H54 (cell line): Measurements from ENCODE around the gene ZNF587.
"Not testable (repeated sequence)": the region's sequence is repeated elsewhere in the genome, so short reads cannot be mapped to it uniquely, and the experiment has no call there.

Experiments
- DNase-seq: peaks from one replicate; pipeline ENCODE4 v3.0.0; 2011; ENCODE audit warnings: low spot score, mixed read lengths; ENCODE audit not compliant: insufficient read length
- FAIRE-seq: peaks from 3 replicates; lab custom pipeline; 2011; peaks lifted over from hg19 to GRCh38; lab: Jason Lieb, UNC
- POLR2A ChIP-seq: IDR thresholded peaks from 2 replicates; pipeline ENCODE4 v1.6.1; 2011; ENCODE audit warnings: low read depth, mild to moderate bottlenecking, low read length

The ZNF587 gene

DNA sequence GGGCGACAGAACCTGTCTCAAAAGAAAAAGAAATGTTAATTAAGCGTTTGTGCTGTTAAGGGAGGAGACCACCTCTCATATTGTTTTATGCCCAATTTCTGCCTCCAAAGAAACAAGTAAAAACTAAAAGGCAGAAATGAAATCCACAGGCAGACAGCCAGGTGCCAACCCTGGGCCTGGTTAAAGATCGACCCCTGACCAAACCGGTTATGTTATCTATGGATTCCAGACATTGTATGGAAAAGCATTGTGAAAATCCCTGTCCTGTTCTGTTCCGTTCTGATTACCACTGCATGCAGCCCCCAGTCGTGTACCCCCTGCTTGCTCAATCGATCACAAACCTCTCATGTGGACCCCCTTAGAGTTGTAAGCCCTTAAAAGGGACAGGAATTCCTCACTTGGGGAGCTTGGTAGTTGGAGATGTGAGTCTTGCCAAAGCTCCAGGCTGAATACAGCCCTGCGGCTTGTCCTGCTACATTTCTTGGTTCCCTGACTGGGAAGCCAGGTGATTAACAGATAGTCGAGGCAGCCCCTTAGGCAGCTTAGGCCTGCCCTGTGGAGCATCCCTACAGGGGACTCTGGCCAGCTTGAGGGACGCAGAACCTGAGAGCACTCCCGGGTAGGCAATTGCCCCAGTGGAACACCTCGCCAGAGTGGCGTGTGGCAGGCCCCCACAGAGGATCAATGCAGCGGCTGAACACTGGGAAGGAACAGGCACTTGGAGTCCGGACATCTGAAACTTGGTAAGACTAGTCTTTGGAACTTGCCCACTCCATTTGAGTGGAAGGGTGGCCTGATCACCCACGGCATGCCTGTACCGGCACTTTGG is 34.2 kb upstream of the ZNF587 start:
- DNase-seq: no peak
- TF ChIP-seq POLR2A: no peak
- FAIRE-seq: no peak

GRCh38 chr19:57816652-57817051 is 33.0 kb upstream of the ZNF587 start:
- no peak for FAIRE-seq

DNA sequence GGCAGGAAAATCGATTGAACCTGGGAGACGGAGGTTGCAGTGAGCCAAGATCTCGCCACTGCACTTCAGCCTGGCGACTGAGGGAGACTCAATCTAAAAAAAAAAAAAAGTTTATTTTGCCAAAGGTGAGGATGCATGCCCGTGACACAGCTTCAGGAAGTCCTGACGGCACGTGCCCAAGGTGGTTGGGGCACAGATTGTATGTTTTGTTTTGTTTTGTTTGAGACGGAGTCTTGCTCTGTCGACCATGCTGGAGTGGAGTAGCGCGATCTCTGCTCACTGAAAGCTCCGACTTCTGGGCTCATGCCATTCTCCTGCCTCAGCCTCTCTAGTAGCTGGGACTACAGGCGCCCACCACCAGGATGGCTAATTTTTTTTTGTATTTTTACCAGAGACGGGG is 31.7 kb upstream of the ZNF587 start:
- no peak for DNase-seq
- TF ChIP-seq POLR2A: no peak
- no peak for FAIRE-seq

More at GRCh38 chr19:57816652-57817051, 33.0 kb upstream of the ZNF587 start:
- DNase-seq: no peak
- no peak for TF ChIP-seq POLR2A

DNA sequence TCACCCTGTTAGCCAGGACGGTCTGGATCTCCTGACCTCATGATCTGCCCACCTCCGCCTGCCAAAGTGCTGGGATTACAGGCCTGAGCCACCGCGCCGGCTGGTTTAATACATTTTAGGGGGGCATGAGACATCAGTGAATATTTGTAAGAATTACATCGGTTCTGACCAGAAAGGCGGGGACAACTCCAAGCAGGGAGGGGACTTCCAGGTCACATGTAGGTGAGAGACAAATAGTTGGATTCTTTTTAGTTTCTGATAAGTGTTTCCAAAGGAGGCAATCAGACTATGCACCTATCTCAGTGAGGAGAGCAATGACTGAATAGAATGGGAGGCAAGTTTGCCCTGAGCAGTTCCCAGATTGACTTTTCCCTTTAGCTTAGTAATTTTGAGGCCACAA is 31.3 kb upstream of the ZNF587 start:
- DNase-seq: no peak
- no peak for FAIRE-seq
- no peak for TF ChIP-seq POLR2A

- DNase-seq: peak; percentile 98
- peak; percentile 92 for TF ChIP-seq POLR2A
- no peak for FAIRE-seq
Measured at GRCh38 chr19:57819475-57820148, 30.0 kb upstream of the ZNF587 start.

DNA sequence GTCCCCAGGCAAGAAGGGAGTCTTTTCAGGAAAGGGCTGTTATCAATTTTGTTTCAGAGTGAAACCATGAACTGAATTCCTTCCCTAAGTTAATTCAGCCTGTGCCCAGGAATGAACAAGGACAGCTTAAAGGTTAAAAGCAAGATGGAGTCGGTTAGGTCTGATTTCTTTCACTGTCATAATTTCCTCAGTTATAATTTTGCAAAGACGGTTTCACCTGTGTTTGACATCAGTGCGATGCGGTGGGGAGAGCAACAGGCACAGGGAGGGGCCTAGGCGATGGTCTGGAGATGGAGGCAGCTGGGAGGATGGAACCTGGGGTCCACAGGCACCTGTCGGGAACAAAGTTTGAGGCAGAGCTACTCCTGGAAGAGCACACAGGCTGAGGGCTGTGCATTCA is 29.1 kb upstream of the ZNF587 start:
- no peak for DNase-seq
- TF ChIP-seq POLR2A: no peak
- FAIRE-seq: no peak

GRCh38 chr19:57821095-57821494 is 28.6 kb upstream of the ZNF587 start:
- not testable (repeated sequence) for DNase-seq

GRCh38 chr19:57821501-57821900 is 28.2 kb upstream of the ZNF587 start:
- DNase-seq, FAIRE-seq: not testable (repeated sequence)

More at GRCh38 chr19:57821095-57821494, 28.6 kb upstream of the ZNF587 start:
- not testable (repeated sequence) for FAIRE-seq

- FAIRE-seq, DNase-seq: not testable (repeated sequence)
Measured at GRCh38 chr19:57823155-57823554, 26.5 kb upstream of the ZNF587 start.

DNA sequence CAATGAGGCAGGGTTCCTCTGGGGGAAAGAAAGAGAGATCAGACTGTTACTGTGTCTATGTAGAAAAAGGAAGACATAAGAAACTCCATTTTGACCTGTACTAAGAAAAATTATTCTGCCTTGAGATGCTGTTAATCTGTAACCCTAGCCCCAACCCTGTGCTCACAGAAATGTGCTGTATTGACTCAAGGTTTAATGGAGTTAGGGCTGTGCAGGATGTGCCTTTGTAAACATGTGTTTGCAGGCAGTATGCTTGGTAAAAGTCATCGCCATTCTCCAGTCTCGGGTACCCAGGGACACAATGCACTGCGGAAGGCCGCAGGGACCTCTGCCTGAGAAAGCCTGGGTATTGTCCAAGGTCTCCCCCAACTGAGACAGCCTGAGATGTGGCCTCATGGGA is 26.1 kb upstream of the ZNF587 start:
- not testable (repeated sequence) for FAIRE-seq

DNA sequence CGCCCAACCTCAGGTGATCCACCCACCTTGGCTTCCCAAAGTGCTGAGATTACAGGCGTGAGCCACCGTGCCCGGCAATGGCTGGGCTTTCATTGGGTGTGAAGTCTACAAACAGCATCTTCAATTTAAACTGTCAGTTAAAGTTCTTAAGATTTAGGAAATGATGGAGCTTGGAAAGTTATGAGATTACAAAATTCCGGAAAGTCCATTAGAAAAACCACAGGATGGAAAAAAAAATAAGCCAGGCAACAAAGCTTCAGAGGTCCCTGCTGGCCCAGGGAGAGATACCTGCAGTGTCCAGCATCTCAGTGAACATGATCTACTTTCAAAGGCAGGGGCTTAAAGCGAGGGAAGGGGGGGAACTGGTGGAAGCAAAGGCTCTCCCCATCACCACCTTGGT is 24.1 kb upstream of the ZNF587 start:
- FAIRE-seq (no peak), DNase-seq (no peak)
- no peak for TF ChIP-seq POLR2A

More for the DNA sequence above, 26.1 kb upstream of the ZNF587 start:
- DNase-seq: not testable (repeated sequence)

DNA sequence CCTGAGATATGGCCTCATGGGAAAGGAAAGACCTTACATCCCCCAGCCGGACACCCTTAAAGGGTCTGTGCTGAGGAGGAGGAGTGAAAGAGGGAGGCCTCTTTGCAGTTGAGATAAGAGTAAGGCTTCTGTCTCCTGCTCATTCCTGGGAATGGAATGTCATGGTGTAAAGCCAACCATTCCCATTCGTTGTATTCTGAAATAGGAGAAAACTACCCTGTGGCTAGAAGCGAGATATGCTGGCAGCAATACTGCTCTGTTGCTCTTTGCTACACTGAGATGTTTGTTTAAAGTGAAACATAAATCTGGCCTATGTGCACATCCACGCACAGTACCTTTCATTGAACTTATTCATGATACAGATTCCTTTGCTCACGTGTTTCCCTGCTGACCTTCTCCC is 20.3 kb upstream of the ZNF587 start:
- DNase-seq: no peak
- no peak for FAIRE-seq
- no peak for TF ChIP-seq POLR2A

DNA sequence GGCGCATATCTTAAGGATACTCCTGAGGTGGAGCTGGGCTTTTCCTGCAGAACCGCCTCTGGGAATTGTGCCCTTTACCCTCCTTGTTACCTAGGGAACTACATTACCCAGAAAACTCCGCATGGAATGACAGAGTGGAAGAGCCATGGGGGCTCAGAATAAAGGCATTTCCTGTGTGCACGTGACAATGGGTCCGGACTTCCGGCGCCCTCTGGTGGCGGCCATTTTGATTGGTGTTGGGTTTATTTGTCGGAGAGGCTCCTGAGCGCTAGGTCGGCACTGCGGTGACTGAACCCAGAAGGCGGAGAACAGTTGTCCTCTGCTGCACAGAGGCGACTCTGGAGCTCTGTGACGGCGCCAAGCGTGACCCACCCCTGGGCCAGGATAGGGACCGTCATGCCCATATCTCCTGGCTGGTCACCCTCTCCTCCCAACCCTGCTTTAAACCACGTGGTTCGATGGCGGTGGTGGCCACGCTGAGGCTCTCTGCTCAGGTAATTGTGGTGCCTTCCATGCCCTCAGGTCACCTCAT is 19.5 kb upstream of the ZNF587 start, which contains the start of gene ZNF587B:
Gene ZNF587B, plus strand, starts transcription at position 229 of the 532 bp plus-strand sequence. Its CDS starts 230 bp downstream, at position 459.
- no peak for FAIRE-seq
- TF ChIP-seq POLR2A: no peak
- no peak for DNase-seq

GRCh38 chr19:57836991-57837390 is 12.7 kb upstream of the ZNF587 start:
- not testable (repeated sequence) for FAIRE-seq, DNase-seq

DNA sequence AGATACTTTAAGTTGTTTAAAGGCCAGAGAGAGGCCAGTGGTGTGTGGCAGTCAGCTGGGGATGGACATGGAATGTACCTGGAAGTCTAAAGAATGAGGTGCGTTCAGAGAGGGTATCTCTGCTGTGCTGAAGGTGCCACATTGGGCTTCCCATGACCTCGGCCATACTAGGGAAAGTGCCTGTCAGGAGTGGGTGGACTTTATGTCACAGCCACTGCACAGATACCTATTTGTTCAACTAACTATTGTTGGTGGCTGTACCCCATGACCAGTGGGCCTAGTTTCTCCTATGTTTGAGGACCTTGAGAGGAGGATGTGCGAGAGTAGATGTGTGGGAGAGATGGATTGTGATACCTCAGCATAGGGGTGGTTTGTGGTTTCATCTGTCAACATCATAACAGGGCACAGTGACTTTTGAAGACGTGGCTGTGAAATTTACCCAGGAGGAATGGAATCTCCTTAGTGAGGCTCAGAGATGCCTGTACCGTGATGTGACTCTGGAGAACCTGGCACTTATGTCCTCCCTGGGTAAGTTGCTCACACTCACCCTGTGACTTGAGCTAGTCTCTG is 11.0 kb upstream of the ZNF587 start:
- DNase-seq, FAIRE-seq: not testable (repeated sequence)
